Measurements from ENCODE around the gene SRPK2.

Gene SRPK2

DNA sequence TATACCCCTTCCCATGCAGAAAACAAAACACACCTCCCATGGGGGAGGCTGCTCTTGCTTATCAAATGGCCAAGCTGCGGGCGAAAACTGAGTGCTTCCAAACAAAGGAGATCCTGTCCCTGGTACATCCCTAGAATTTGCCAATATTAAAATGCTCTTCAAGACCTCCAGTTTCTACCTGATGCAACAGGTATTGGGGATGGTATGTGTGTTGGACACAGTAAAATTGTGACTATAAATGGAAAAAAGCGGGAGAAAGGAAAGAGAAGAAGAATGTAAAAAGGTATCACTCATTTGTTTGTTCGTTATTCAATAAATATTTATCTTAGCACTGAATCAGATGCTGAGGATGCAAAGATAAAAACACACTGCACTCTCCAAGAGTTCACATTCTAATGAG is 250.8 kb downstream of the SRPK2 start:
- no peak for DNase-seq (ENCODE audit: low read depth in 2 of 2)

DNA sequence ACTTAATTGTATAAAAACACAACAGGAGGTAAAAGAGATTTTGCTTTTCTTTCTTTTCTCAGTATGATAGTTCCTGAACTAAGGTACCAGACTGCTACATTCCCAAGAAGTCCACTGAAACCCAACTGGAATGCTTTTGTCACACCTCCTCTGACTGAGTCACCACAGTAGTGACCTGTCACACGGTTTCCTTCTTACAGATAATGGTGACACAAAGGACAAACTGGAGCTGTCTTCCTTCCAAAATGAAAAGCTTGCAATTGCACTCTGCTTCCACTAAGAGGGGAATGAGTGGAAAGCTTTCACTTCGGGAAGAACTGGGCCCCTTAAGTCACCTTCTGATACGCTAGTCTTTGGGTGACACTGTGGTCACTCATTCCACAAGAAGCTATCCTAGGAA is 252.5 kb downstream of the SRPK2 start:
- no peak for DNase-seq (ENCODE audit: low read depth in 2 of 2)

DNA sequence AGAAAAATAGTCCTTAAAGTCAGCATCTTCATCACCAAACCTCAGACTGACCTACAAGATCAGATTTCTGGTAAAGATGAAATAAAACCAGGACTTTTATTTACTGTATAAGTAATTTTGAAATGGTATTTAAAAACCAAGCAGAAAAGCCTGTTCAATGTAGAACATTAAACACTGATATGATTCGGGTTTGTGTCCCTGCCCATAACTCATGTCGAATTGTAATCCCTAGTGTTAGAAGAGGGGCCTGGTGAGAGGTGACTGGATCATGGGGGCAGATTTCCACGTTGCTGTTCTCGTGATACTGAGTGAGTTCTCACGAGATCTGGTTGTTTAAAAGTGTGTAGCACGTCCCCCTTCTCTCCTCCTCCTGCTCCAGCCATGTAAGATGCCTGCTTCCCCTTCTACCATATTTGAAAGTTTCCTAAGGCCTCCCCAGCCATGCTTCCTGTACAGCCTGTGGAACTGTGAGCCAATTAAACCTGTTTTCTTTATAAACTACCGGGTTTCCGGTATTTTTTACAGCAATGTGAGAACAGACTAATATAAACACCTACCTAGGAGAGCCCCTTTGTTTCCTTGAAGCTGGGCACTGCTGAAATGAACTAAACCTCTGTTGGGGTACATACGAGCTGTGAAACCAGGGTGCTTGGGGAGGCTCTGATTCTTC is 254.6 kb downstream of the SRPK2 start:
- no peak for DNase-seq (ENCODE audit: low read depth in 2 of 2)

DNA sequence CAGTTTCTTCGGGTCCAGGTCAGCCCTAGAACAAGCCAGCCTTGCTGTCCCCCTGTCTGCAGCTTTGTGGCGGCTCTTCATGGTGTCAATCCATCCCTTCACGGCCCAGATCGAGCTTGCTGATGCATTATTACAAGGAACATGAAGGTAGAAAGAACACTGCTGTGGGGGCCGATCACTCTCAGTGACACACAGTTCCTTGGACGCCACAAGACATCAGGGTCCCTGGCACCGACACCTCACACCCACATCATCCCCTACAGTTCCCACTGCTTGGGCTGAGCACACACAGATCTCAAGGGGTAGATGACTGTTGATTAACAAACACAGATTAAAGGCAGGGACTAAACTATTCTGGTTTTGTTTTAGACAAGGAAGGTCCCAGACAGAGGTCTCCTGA is 255.4 kb downstream of the SRPK2 start:
- no peak for DNase-seq (ENCODE audit: low read depth in 2 of 2)

DNA sequence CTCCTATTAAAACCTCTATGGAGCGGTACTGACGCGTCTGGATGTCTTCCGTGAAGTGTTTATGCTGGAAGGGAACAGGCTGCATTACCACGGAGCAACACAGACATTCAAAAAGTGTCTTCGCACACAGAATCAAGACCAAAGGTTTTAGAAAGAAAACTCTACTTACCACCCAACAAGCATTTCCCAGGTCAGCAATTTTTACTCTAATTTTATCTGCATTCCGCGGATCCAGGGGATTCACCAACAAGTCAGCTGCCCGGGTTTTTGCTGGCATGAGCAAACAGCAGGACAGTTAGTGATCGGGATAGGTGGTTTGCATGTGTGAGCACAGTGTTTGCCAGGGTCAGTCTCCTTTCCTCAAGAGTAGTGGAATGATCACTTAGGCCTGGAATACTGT is 255.9 kb downstream of the SRPK2 start:
- no peak for DNase-seq (ENCODE audit: low read depth in 2 of 2)

DNA sequence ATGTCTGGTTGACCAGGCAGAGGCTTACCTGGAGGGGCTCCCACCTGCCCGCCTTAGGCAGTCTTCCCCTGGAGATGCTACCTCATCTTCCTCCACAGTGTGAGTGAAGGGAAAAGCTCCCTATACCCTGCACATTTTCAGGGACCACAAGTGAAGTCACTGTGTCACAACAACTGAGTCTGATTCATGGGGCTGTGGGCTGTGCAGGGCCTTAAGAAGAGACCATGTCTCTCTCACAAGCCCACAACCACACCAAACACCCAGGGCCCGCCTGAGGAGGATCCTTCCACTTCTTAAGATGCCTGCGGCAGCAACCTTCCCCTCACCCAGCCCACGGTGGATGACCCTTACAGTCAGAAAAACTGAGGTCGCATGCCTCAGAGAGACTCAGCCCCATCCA is 256.4 kb downstream of the SRPK2 start:
- DNase-seq (ENCODE audit: low read depth in 2 of 2) = no peak

DNA sequence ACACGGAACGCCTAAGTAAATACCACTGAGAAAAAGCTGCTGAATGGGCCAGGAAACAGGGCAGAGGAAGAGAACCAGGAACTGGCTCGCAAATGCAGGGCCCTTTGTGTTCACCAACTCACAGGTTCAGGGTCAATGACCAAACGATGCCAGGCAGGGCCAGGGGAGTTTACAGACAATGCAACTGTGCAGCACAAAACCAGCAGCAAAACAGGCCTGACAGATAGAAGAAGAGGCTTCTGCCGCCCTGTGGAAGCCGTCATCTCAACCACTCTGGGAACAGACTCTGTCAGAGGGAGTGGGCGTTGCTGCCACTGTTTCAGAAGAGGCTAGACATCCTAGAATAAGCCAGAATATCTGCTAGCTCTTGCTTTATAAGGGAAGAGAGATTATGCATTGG is 256.8 kb downstream of the SRPK2 start:
- DNase-seq (ENCODE audit: low read depth in 2 of 2) = no peak

DNA sequence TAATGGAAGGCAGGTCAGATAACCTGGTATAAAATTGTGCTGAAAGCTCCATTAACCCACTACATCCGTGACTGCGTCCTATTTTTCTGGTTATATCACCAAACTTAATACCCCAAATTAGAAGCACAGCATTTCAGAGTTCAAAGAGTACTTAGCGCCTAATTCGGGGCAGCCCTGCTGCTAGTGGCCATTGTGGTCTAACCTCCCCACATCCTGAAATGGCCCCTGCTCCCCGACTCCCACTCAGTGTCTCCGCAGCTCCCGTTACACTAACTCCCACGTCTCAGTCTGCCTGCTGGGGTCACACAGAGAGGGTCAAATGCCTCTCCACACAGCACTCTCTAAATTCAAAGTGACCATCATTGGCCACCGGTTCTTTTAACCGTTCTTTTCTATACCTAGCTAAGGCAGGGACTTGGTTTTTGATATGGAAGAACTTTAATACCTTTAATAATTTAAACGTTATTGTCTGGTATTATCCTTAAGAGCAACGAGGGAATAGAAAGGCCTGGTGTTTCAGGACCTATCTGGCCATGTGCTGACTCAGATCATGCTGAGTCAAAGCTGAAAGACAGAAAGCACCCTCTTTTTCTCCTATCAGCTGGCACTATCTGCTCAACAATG is 257.6 kb downstream of the SRPK2 start:
- DNase-seq (ENCODE audit: low read depth in 2 of 2) = peak in 1 of 2 donors; percentile 2

DNA sequence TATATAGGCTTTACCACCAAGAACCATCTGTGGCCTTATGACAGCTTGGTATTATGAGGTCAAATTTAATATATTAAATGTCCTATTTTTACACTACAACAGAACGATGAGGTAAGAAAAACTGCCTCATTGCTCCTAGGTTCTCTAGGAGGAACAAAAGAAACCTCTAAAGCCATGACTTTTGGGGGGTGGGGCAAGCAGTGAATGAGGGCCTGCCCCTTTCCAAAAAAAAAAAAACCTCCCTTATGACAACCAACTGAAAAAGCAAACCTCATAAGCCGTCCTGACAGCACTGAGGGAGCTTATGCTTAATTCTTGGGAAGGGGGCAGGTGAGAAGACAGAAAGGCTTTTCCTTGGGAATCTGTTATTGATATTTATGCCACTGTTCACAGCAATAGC is 258.1 kb downstream of the SRPK2 start:
- no peak for DNase-seq (ENCODE audit: low read depth in 2 of 2)

DNA sequence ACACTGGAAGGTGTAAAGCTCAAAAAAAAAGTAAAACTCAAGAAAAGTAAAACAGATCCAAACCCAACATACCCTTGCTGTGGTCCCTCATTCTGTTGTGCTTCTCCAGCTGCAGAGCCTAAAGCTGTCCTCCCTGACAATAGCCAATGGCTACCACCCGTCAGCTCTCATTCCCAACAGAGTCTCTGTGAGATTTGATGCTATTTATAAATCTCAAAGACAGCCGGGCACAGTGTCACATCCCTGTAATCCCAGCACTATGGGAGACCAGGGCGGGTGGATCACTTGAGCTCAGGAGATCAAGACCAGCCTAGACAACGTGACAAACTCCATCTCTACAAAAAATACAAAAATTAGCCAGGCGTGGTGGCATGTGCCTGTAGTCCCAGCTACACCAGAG is 258.7 kb downstream of the SRPK2 start:
- no peak for DNase-seq (ENCODE audit: low read depth in 2 of 2)

DNA sequence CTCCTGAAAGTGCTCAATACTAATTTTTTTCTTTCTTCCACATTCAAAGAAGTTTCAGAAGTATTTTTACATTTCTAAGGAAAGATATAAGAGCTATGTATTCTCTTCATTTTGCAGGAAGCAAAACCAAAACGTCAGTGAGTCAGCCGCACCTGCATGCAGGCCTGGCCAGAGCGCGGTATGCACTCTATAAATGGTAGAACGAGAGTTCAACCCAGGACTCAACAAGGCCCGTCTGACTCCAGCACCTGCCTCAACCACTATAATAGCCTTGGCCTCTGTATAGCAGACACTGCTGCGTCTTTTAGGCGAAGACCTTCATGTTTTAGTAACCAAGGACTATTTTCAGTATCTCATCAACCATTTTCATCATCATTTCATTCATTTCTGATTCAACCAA is 261.5 kb downstream of the SRPK2 start:
- DNase-seq (ENCODE audit: low read depth in 2 of 2) = no peak

DNA sequence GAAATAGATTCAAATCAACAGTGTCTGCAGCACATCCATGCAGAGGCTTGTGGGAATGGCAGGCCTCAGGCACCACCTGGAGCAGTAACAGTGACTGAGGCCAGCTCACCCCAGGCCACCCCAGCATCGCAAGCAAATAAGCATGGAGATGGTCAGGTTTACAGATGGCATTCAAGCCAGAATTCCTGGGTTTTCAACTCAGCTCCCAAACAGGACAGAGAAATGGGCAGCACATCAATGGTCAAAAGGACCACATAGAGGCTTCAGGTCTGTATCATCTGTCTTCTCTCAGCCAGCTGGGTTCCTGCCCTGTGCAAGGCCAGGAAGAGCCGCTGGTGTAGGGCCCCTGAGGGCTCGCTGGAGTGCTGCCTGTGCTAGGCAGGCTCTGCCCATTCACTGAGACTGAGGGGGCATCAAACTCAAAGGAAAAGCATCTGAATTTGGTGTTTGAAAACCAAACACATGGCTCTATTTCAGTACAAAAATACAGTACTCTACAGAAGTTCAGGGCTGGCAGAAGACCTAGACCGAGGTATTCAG is 262.2 kb downstream of the SRPK2 start:
- no peak for DNase-seq (ENCODE audit: low read depth in 2 of 2)

DNA sequence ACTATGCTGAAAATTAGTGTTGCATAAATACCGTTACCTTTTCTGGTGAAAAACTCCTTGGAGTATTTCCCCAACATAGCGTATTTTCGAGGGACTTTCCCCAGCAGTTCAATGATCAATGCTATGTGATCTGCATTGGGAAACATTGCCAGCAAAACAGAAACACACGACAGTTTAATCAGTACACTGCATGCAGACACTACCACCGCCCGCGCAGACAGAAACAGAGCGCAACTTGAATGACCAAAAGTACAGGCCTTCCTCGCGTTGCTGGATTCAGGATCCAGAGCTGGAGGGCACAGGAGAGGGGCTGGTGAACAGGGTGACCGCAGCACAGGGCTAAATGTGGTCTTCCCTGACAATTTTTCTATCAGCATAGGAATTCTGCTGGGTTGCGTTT is 263.0 kb downstream of the SRPK2 start:
- no peak for DNase-seq (ENCODE audit: low read depth in 2 of 2)

DNA sequence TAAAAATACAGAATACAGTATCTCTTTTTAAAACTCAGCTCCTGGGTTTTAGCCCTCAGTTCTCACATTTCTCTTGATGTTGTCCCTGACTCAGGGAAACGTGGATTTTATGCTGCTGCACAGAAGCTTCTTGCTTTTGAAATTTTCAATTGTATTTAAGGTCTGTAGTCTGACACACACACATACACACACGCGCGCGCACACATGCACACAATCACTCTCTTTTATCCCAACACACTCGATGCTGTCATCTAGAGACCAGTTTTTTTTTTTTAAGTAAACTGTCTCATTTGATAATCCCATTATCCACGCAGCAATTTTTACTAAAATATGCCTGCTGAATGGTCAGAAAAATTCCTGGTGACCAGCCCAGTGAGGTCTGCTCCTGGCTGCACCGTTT is 266.1 kb downstream of the SRPK2 start:
- DNase-seq (ENCODE audit: low read depth in 2 of 2) = no peak

DNA sequence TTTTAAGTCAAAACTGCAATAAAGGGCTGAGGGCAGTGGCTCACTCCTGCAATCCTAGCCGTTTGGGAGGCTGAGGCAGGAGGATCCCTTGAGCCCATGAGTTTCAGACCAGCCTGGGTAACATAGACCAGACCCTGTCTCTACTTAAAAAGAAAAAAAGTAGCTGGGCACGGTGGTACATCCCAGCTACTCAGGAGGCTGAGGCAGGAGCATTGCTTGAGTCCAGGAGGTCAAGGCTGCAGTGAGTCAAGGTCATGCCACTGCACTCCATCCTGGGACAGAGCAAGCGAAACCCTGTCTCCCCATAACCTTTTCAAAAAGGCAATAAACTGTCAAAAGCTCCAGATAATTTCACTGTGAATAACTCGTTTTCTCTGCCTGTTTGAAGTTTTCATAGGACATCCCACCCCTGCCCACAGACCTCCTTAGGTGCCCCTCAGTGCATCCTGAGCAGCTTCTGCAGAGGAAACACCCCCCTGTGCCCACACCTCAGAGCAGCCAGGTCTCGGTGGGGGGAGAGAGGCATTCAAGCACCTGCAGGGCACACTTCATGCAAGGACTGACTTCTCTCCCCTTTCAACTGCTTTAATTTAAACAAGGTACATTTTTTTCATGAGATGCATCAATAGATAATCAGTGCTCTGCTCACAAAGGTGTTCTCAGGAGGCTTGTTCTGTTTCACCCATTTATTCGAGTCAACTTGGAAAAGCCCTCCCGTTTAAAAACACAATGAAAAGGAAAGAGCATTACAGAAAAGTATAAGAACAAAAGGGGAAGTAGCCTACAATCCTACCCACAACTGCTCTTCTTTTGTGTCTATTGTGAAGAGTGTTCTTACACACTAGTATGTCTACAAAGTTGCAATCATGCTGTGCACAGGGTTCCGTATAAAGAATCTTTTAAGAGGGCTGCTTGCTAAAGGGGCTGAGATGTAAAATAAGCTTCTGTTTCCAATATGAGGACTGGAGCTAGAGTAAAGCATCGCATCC is 269.8 kb downstream of the SRPK2 start:
- DNase-seq (ENCODE audit: low read depth in 2 of 2) = no peak

DNA sequence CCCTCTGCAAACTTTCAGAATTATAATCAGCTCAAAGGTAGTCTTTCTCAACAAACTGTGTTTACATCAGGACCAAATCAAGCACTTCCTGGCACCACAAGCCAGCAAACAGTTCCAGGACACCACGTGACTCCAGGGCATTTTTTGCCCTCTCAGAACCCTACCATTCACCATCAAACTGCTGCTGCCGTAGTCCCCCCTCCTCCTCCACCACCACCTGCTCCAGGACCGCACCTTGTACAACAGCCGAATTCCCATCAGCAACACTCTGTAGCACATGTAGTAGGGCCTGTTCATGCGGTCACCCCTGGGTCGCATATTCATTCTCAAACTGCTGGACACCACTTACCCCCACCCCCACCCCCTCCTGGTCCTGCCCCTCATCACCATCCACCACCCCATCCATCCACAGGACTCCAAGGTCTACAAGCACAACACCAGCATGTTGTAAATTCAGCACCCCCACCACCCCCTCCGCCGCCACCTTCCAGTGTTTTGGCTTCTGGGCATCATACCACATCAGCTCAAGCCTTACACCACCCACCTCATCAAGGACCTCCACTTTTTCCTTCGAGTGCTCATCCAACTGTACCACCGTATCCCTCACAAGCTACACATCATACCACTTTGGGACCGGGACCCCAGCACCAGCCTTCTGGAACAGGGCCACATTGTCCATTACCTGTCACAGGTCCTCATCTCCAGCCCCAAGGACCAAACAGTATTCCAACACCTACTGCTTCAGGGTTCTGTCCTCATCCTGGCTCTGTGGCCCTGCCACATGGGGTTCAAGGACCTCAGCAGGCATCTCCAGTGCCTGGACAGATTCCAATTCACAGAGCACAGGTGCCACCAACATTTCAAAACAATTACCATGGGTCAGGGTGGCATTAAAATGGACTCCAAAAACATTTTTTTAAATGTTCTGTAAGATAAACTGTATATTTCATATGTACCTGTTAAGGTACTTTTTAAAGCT is 276.0 kb downstream of the SRPK2 start:
- no peak for DNase-seq (ENCODE audit: low read depth in 2 of 2)

DNA sequence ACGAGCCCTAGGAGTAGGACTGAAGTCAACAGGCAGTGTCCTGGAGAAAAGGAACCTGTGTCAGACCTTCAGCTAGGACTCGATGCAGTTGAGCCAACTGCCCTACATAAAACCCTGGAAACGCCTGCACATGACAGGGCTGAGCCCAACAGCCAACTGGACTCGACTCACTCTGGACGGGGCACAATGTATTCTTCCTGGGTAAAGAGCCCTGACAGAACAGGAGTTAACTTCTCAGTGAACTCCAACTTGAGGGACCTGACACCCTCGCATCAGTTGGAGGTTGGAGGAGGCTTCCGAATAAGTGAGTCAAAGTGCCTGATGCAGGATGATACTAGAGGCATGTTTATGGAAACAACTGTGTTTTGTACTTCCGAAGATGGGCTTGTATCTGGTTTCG is 281.3 kb downstream of the SRPK2 start:
- no peak for DNase-seq (ENCODE audit: low read depth in 2 of 2)

DNA sequence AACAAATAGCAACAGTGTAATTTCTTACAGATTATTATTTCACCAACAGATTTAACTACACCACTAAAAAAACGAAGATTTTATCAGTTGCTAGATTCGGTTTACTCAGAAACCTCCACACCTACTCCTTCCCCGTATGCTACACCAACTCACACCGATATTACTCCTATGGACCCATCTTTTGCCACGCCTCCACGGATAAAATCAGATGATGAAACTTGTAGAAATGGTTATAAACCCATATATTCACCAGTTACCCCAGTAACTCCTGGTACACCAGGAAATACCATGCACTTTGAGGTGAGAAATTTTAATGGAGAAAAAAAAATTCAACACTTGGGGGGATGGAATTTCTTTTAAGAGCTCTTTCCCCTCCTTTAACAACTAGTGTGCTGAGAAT is 282.2 kb downstream of the SRPK2 start:
- DNase-seq (ENCODE audit: low read depth in 2 of 2) = no peak

DNA sequence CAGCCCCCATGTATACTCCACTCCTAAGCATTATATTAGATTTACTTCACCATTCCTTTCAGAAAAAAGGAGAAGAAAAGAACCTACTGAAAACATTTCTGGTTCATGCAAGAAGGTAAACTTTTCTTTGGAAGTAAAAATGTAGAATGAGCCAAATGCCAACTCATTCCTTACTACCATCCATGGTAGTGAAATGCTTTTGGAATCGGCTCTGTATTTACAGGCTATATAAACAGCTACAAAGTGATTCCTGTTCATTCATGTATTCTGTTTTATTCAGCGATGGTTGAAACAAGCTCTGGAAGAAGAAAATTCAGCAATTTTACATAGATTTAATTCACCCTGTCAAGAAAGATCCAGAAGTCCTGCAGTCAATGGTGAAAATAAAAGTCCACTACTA is 283.1 kb downstream of the SRPK2 start:
- no peak for DNase-seq (ENCODE audit: low read depth in 2 of 2)

DNA sequence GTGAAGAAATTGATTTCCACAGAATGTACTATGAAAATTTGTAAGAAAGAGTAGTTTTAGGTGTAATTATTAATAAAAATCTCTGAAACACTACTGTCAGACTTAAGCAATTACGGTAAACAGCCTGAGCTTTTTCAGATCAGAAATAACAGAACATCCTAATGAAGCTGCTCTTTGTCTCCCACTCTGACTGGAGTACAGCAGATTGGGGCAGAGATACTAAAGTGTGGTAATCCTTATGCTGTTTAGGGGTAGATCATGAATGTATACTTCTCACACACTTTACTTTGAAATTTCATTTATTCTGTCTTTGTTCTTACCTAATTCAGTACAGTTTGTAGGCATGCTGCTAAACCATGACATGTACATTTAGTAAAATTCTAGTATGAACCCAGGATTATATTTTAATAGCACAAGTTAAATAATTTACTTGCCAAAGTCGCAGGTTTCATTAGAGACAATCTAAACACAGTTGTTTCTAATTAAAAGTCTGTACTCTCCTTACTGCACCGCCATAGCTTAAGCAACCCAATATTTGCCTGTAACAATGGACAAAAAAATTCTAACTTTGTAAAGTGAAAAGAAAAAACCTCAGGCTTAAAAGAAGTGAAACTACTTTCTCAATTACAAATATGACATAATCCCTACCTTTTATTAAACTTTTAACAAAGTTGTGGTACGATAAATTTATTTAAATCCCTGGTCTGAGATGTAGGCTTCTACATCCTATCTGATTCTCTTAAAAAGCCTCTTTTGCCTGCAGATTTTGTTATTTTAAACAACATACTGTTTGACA is 286.0 kb downstream of the SRPK2 start:
- DNase-seq (ENCODE audit: low read depth in 2 of 2) = no peak
